GM18507 (cell line): ENCODE data around the gene PSD2.
"Not testable (repeated sequence)": the region's sequence is repeated elsewhere in the genome, so short reads cannot be mapped to it uniquely, and the experiment has no call there.

ENCODE experiments used
- DNase-seq: peaks from one replicate; pipeline ENCODE4 v3.0.0; 2011; ENCODE audit warnings: low read depth; ENCODE audit not compliant: insufficient read length; ENCODE audit errors: extremely low spot score
- FAIRE-seq: peaks from 2 replicates; lab custom pipeline; 2011; peaks lifted over from hg19 to GRCh38; lab: Jason Lieb, UNC

The PSD2 gene

GRCh38 chr5:139787568-139788293 is 7.9 kb upstream of the PSD2 start:
- DNase-seq: peak; percentile 89
- peak; percentile 80 for FAIRE-seq

- DNase-seq: no peak
- FAIRE-seq: no peak
Measured at GRCh38 chr5:139788294-139788910, 7.2 kb upstream of the PSD2 start.

- DNase-seq (no peak), FAIRE-seq (no peak)
Measured at GRCh38 chr5:139789116-139789844, 6.3 kb upstream of the PSD2 start.

- FAIRE-seq (no peak), DNase-seq (no peak)
Measured at GRCh38 chr5:139789845-139790189, 5.8 kb upstream of the PSD2 start.

- no peak for FAIRE-seq
- DNase-seq: no peak
Measured at GRCh38 chr5:139792218-139792617, 3.4 kb upstream of the PSD2 start.

GRCh38 chr5:139792655-139793054 is 3.0 kb upstream of the PSD2 start:
- not testable (repeated sequence) for FAIRE-seq

GRCh38 chr5:139794067-139794846 is 1.4 kb upstream of the PSD2 start:
- no peak for DNase-seq
- FAIRE-seq: no peak

More at GRCh38 chr5:139792655-139793054, 3.0 kb upstream of the PSD2 start:
- DNase-seq: not testable (repeated sequence)

GRCh38 chr5:139796061-139796806 is 626 bp downstream of the PSD2 start:
- DNase-seq: no peak
- no peak for FAIRE-seq

- FAIRE-seq: no peak
- DNase-seq: no peak
Measured at GRCh38 chr5:139797335-139797734, 1.7 kb downstream of the PSD2 start.

GRCh38 chr5:139797856-139798510 is 2.4 kb downstream of the PSD2 start:
- no peak for DNase-seq
- FAIRE-seq: no peak

GRCh38 chr5:139798883-139799282 is 3.3 kb downstream of the PSD2 start:
- DNase-seq: no peak
- FAIRE-seq: no peak

- FAIRE-seq (no peak), DNase-seq (no peak)
Measured at GRCh38 chr5:139799359-139799758, 3.8 kb downstream of the PSD2 start.

- DNase-seq (no peak), FAIRE-seq (no peak)
Measured at GRCh38 chr5:139803978-139804377, 8.4 kb downstream of the PSD2 start.

GRCh38 chr5:139804800-139805397 is 9.3 kb downstream of the PSD2 start:
- DNase-seq: no peak
- FAIRE-seq: no peak

GRCh38 chr5:139805545-139805944 is 9.9 kb downstream of the PSD2 start:
- FAIRE-seq (no peak), DNase-seq (no peak)

GRCh38 chr5:139806111-139806510 is 10.5 kb downstream of the PSD2 start:
- DNase-seq (no peak), FAIRE-seq (no peak)

GRCh38 chr5:139806726-139807646 is 11.4 kb downstream of the PSD2 start:
- FAIRE-seq: no peak

More at GRCh38 chr5:139806726-139807646, 11.4 kb downstream of the PSD2 start:
- DNase-seq: no peak
